ENCODE results near the gene RAB40C.

The RAB40C gene

GRCh38 chr16:667780-668518 lies 78.1 kb downstream of the RAB40C start, which contains the start of gene RHOT2:
Gene RHOT2 (plus strand): TSS chr16:668132. CDS start chr16:668200, 68 bp downstream.
- DNase-seq (ENCODE audit: low read depth), result peak; percentile 68
- TF ChIP-seq CTCF (IDR thresholded peaks at IDR 0.05; ENCODE audit: low read depth, low read length, missing control alignments), result peak; percentile 65
- in situ Hi-C loops (cut with HindIII; ENCODE audit: low sequenced_read_pairs), result no loop called here
- peak within 1 kb of the TSS; percentile 94 for H3K4me3 ChIP-seq (ENCODE audit: low read depth, low read length)

GRCh38 chr16:668519-669171 lies 78.8 kb downstream of the RAB40C start:
- no peak for DNase-seq (ENCODE audit: low read depth)
- H3K4me3 ChIP-seq (ENCODE audit: low read depth, low read length), result peak overlapping the region; percentile 94
- in situ Hi-C loops (cut with HindIII; ENCODE audit: low sequenced_read_pairs), result no loop called here
- TF ChIP-seq CTCF (IDR thresholded peaks at IDR 0.05; ENCODE audit: low read depth, low read length, missing control alignments), result no peak

GRCh38 chr16:669666-670065 lies 79.8 kb downstream of the RAB40C start:
- H3K4me3 ChIP-seq (ENCODE audit: low read depth, low read length), result no peak overlapping the region
- in situ Hi-C loops (cut with HindIII; ENCODE audit: low sequenced_read_pairs), result no loop called here
- no peak for DNase-seq (ENCODE audit: low read depth)
- TF ChIP-seq CTCF (IDR thresholded peaks at IDR 0.05; ENCODE audit: low read depth, low read length, missing control alignments), result no peak

- in situ Hi-C loops (cut with HindIII; ENCODE audit: low sequenced_read_pairs), result no loop called here
- no peak for TF ChIP-seq CTCF (IDR thresholded peaks at IDR 0.05; ENCODE audit: low read depth, low read length, missing control alignments)
- H3K4me3 ChIP-seq (ENCODE audit: low read depth, low read length), result no peak overlapping the region
- DNase-seq (ENCODE audit: low read depth), result no peak
Measured at GRCh38 chr16:670485-671352, 80.9 kb downstream of the RAB40C start.

GRCh38 chr16:671353-672131 lies 81.7 kb downstream of the RAB40C start:
- no peak overlapping the region for H3K4me3 ChIP-seq (ENCODE audit: low read depth, low read length)
- in situ Hi-C loops (cut with HindIII; ENCODE audit: low sequenced_read_pairs), result no loop called here
- no peak for DNase-seq (ENCODE audit: low read depth)
- no peak for TF ChIP-seq CTCF (IDR thresholded peaks at IDR 0.05; ENCODE audit: low read depth, low read length, missing control alignments)

- DNase-seq (ENCODE audit: low read depth), result no peak
- no peak for TF ChIP-seq CTCF (IDR thresholded peaks at IDR 0.05; ENCODE audit: low read depth, low read length, missing control alignments)
- in situ Hi-C loops (cut with HindIII; ENCODE audit: low sequenced_read_pairs), result no loop called here
- no peak overlapping the region for H3K4me3 ChIP-seq (ENCODE audit: low read depth, low read length)
Measured at GRCh38 chr16:672371-672770, 82.5 kb downstream of the RAB40C start.
